ENCODE results near the gene CA9. TPM values are rescaled to one million over a fixed set of nuclear protein-coding genes. Genes with fewer than 3 reads are reported as not detected.

CA9 gene
- total and polyA plus RNA-seq, 9 of the 15 experiments (the other 6 are each of a cell fraction or from before 2014, with no cell fraction given): 0.15 to 10.6 (median 0.60) TPM; not detected in 4

GRCh38 chr9:35657546-35658136 is 16.1 kb upstream of the CA9 start, which contains the start of gene RMRP (continued):
- TF ChIP-seq GTF3C2 (IDR thresholded peaks at IDR 0.05; ENCODE audit: borderline replicate concordance, extremely low read depth, insufficient read length): peak; percentile 47
- TF ChIP-seq ZNF217 (CRISPR knock-in tag; IDR thresholded peaks at IDR 0.05): no peak
- TF ChIP-seq ZNF444 (CRISPR knock-in tag; IDR thresholded peaks at IDR 0.05): no peak
- TF ChIP-seq ZNF134 (CRISPR knock-in tag; conservative IDR thresholded peaks at IDR 0.05): no peak
- no peak for TF ChIP-seq ZBTB5 (IDR thresholded peaks at IDR 0.05)
- TF ChIP-seq ADNP (tag; IDR thresholded peaks at IDR 0.05): no peak
- peak; percentile 37; the same call in 1 of the 2 replicates for TF ChIP-seq ATF3 (IDR thresholded peaks at IDR 0.05)
- no peak for TF ChIP-seq ATF3 (CRISPR knock-in tag; conservative IDR thresholded peaks at IDR 0.05)
- TF ChIP-seq RCOR1 (IDR thresholded peaks at IDR 0.05; ENCODE audit: borderline replicate concordance in 1 of 2, low read depth in 2 of 2, low read length in 2 of 2): peak in 1 of 2 experiments; percentile 21; a peak in 1 of 4 replicates
- TF ChIP-seq ZNF79 (CRISPR knock-in tag; IDR thresholded peaks at IDR 0.05; ENCODE audit: low read depth): no peak
- TF ChIP-seq SMARCC2 (IDR thresholded peaks at IDR 0.05; ENCODE audit: low read depth): no peak
- no peak for TF ChIP-seq KHSRP (IDR thresholded peaks at IDR 0.05)
- TF ChIP-seq ZFX (CRISPR knock-in tag; IDR thresholded peaks at IDR 0.05): peak; percentile 31

Measured in K562 (cell line).